Osteoblast (primary cell): Measurements from ENCODE around the gene MIR17HG. TPM values are rescaled to one million over a fixed set of nuclear protein-coding genes. Genes with fewer than 3 reads are reported as not detected.
A peak's percentile ranks its signal among the peaks of the same experiment; 100 is the strongest.

Experiments used
- DNase-seq: peaks from one replicate; pipeline ENCODE4 v3.0.0; 2011; ENCODE audit warnings: low spot score, mixed read lengths; ENCODE audit not compliant: insufficient read length; ENCODE audit errors: missing footprints
- H2AFZ ChIP-seq: 2 replicates; pipeline ENCODE4 v1.6.0; 2011; ENCODE audit warnings: mild to moderate bottlenecking, low read length
- H3K27ac ChIP-seq: 2 replicates; pipeline ENCODE4 v1.5.1; 2011; ENCODE audit warnings: mild to moderate bottlenecking, low read depth, low read length, moderate library complexity
- H3K27me3 ChIP-seq: 2 replicates; pipeline ENCODE4 v1.6.0; 2012; ENCODE audit warnings: mild to moderate bottlenecking, control low read depth, inconsistent platforms, low read length, moderate library complexity; ENCODE audit not compliant: insufficient read depth
- H3K36me3 ChIP-seq: 2 replicates; pipeline ENCODE4 v1.5.1; 2011; ENCODE audit warnings: mild to moderate bottlenecking, low read length, control low read depth, moderate library complexity; ENCODE audit not compliant: insufficient read depth
- H3K4me1 ChIP-seq: 2 replicates; pipeline ENCODE4 v1.5.1; 2011; ENCODE audit warnings: mild to moderate bottlenecking, low read length, control low read depth, moderate library complexity; ENCODE audit not compliant: insufficient read depth
- H3K4me2 ChIP-seq: 2 replicates; pipeline ENCODE4 v1.6.0; 2011; ENCODE audit warnings: mild to moderate bottlenecking, low read length; ENCODE audit not compliant: insufficient read depth
- H3K4me3 ChIP-seq: fragments of 200-600 bp; sonication (generic); 3 replicates; pipeline ENCODE4 v1.5.1; 2012; ENCODE audit warnings: mild to moderate bottlenecking, low read length, inconsistent platforms; ENCODE audit not compliant: insufficient read depth
- H3K79me2 ChIP-seq: 2 replicates; pipeline ENCODE4 v1.6.0; 2012; ENCODE audit warnings: mild to moderate bottlenecking, low read length, control low read depth, inconsistent platforms; ENCODE audit not compliant: insufficient read depth
- H3K9me3 ChIP-seq: 2 replicates; pipeline ENCODE4 v1.5.1; 2011; ENCODE audit warnings: low read depth, low read length, control low read depth
- H4K20me1 ChIP-seq: 2 replicates; pipeline ENCODE4 v1.6.0; 2012; ENCODE audit warnings: mild to moderate bottlenecking, low read length, control low read depth; ENCODE audit not compliant: insufficient read depth
- total RNA-seq: library from RNA; depleted of rRNA; stranded (reverse); fragments of >200 nt; gene quantifications from 2 replicates; pipeline ENCODE4 v1.2.3, GENCODE V29; 2012
- TF ChIP-seq, protein P1 (sequence below): IDR thresholded peaks from 2 replicates; pipeline ENCODE4 v1.5.1; 2011; ENCODE audit warnings: mild to moderate bottlenecking, low read depth, low read length, moderate library complexity; ENCODE audit errors: extremely low read depth

MIR17HG gene
- total RNA-seq, 1 donor: 4.0 TPM

DNA sequence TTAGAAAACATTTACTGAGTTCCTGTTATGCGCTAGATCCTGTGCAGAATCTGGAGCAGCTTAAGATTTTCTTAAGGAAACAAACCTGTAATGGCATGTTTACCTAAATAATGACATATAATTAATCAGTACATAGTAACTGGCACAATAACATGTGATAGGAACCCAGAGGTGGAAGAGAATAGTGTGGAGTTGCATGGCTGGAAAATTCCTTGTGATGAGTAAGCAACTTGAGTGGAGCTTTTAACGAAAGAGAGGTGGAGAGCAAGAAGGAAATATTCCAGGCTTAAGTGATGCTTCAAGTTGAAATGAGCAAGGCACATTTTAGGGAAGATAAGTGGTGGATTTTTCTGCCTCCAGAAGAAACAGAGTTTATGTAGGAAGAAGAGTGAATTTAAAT is 41.7 kb downstream of the MIR17HG start:
- H3K36me3 ChIP-seq: no peaks in the 10 kb centered on the region
- no peaks in the 10 kb centered on the region for H3K79me2 ChIP-seq
- TF ChIP-seq, protein P1, sequence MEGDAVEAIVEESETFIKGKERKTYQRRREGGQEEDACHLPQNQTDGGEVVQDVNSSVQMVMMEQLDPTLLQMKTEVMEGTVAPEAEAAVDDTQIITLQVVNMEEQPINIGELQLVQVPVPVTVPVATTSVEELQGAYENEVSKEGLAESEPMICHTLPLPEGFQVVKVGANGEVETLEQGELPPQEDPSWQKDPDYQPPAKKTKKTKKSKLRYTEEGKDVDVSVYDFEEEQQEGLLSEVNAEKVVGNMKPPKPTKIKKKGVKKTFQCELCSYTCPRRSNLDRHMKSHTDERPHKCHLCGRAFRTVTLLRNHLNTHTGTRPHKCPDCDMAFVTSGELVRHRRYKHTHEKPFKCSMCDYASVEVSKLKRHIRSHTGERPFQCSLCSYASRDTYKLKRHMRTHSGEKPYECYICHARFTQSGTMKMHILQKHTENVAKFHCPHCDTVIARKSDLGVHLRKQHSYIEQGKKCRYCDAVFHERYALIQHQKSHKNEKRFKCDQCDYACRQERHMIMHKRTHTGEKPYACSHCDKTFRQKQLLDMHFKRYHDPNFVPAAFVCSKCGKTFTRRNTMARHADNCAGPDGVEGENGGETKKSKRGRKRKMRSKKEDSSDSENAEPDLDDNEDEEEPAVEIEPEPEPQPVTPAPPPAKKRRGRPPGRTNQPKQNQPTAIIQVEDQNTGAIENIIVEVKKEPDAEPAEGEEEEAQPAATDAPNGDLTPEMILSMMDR: no peak
- no peaks in the 10 kb centered on the region for H3K9me3 ChIP-seq
- H3K27me3 ChIP-seq: no peaks in the 10 kb centered on the region
- H3K27ac ChIP-seq: no peak overlapping the region
- peak; percentile 26 for DNase-seq
- H4K20me1 ChIP-seq: no peaks in the 10 kb centered on the region
- no peak overlapping the region for H3K4me2 ChIP-seq
- H3K4me1 ChIP-seq: no peaks in the 10 kb centered on the region
- H2AFZ ChIP-seq: no peak overlapping the region
- no peak overlapping the region for H3K4me3 ChIP-seq

- Histone ChIP-seq H4K20me1 (no peaks in the 10 kb centered on the region), H3K27me3 (peaks cover 19% of the 10 kb centered on the region), H3K4me1 (peaks cover 4% of the 10 kb centered on the region), H3K79me2 (no peaks in the 10 kb centered on the region), H3K27ac (no peak overlapping the region), H3K9me3 (no peaks in the 10 kb centered on the region), H3K4me3 (no peak overlapping the region), H2AFZ (no peak overlapping the region), H3K4me2 (no peak overlapping the region), H3K36me3 (no peaks in the 10 kb centered on the region)
- TF ChIP-seq, protein P1: no peak
- no peak for DNase-seq
Observed at GRCh38 chr13:91397595-91397994, 50.1 kb downstream of the MIR17HG start.

DNA sequence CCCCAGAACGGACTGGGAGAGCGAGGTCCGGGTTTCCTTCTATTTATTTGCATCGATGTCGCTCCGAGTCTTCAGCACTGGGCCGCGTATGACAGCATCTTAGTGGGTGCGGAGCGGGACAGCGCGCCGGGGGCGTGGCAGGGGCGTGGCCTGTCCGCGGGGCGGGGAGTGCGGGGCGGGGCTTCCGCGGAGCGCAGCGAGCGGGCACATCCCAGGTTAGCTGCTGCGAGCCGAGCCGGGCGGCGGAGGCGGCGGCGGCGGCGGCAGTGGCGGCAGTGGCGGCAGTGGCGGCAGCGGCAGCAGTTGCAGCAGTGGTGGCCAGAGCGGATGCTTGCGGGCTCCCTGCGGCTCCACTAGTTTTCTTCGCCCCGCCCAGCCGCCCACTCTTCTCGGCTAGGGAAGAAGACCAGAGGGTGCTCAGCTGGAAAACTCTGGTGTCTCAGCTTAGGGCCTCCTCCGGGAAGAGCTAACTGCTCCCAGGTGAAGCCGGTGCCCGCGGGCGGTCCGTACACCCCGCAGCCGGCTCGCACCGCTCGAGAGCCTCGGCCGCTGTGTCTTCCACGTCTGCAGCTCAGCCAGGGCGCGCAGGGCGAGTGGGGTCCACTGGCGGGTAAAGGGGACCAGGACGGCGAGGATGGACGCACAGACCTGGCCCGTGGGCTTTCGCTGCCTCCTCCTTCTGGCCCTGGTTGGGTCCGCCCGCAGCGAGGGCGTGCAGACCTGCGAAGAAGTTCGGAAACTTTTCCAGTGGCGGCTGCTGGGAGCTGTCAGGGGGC is 51.1 kb downstream of the MIR17HG start, which contains the start of gene GPC5:
Gene GPC5, plus strand, starts transcription at position 209 of the 776 bp plus-strand sequence.
- Histone ChIP-seq H3K27me3 (peaks cover 19% of the 10 kb centered on the region), H3K4me2 (peak within 1 kb of the TSS; percentile 76), H3K79me2 (no peaks in the 10 kb centered on the region), H2AFZ (peak within 1 kb of the TSS; percentile 71), H3K27ac (no peak within 1 kb of the TSS), H3K4me3 (peak within 1 kb of the TSS; percentile 60), H3K4me1 (peaks cover 4% of the 10 kb centered on the region), H3K36me3 (no peaks in the 10 kb centered on the region), H3K9me3 (no peaks in the 10 kb centered on the region), H4K20me1 (no peaks in the 10 kb centered on the region)
- TF ChIP-seq, protein P1: no peak
- DNase-seq: peak; percentile 95

DNA sequence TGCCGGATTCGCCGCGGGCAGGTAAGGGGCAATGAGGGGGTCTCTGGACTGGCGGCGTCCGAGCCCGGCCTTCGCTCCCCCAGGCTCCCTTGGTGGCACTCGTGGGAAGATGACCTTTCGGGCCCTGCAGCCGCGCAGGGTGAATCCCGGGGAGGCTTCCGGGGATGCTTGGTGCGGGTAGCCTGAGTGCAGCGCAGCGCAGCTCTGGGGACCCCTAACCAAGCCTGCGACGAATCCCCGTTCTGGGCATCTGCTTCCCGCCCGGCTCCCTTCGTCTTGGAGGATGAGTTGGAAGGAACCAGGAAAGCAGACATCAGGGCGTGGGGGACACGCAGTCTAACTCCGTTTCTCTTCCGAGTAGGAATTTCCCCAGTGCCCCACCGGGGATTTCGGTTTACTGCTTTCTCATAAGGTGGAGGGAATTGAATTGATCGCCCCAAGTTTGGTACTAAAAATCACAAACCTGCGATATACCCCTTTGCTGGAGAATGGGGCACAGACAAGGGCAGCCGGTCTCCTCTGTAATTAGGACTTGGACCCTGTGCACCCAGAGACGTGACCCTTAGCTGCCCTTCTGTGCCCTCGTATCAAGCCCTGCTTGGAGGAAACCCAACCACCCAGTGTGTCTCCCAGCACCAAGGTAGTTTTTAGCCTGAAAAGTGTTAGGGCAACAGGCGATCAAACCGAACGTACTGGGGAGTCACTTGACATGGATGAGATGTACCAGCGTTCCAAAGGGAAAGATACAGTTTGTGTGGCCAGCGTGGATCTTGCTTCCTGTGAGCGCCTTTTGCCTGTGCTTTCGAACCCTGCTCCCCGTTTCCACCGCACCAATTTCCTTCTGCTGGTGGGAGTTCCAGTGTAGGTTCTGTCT is 51.9 kb downstream of the MIR17HG start:
- Histone ChIP-seq H3K4me1 (peaks cover 4% of the 10 kb centered on the region), H3K79me2 (no peaks in the 10 kb centered on the region), H3K27ac (no peak overlapping the region), H4K20me1 (no peaks in the 10 kb centered on the region), H3K27me3 (peaks cover 19% of the 10 kb centered on the region), H3K4me2 (peak overlapping the region; percentile 76), H3K4me3 (no peak overlapping the region), H3K9me3 (no peaks in the 10 kb centered on the region), H2AFZ (no peak overlapping the region), H3K36me3 (no peaks in the 10 kb centered on the region)
- DNase-seq: no peak
- TF ChIP-seq, protein P1: no peak
